DMS114 treated with DMSO at 0.1 percent for 48 hours (cell line): ENCODE data around the gene ERN2.
"Not testable (repeated sequence)": the region's sequence is repeated elsewhere in the genome, so short reads cannot be mapped to it uniquely, and the experiment has no call there.

Source experiments
- DNase-seq: peaks from one replicate; lab custom pipeline; 2025; ENCODE audit not compliant: unreplicated experiment; lab: John Stamatoyannopoulos, UW

Gene ERN2

GRCh38 chr16:23712976-23713375 is at the start of gene ERN2:
TSS of gene ERN2 (minus strand) at chr16:23713222. CDS start at chr16:23713187, 35 bp downstream.
- no peak for DNase-seq

GRCh38 chr16:23757937-23758619 is 45.1 kb upstream of the ERN2 start:
- DNase-seq, result no peak

- no peak for DNase-seq
Measured at GRCh38 chr16:23757116-23757515, 44.1 kb upstream of the ERN2 start.

- no peak for DNase-seq
Measured at GRCh38 chr16:23755484-23755809, 42.4 kb upstream of the ERN2 start.

GRCh38 chr16:23754594-23755483 is 41.8 kb upstream of the ERN2 start, which contains the start of gene CHP2:
TSS of gene CHP2 (plus strand) at chr16:23755026. CDS start at chr16:23755050, 24 bp downstream.
- DNase-seq, result no peak

- DNase-seq, result no peak
Measured at GRCh38 chr16:23753908-23754593, 41.0 kb upstream of the ERN2 start.

- not testable (repeated sequence) for DNase-seq
Measured at GRCh38 chr16:23751053-23751452, 38.0 kb upstream of the ERN2 start.

GRCh38 chr16:23748630-23749029 is 35.6 kb upstream of the ERN2 start:
- DNase-seq, result no peak

- DNase-seq, result no peak
Measured at GRCh38 chr16:23745263-23745662, 32.2 kb upstream of the ERN2 start.

- no peak for DNase-seq
Measured at GRCh38 chr16:23742766-23743165, 29.7 kb upstream of the ERN2 start.

GRCh38 chr16:23741675-23742303 is 28.8 kb upstream of the ERN2 start:
- no peak for DNase-seq

- DNase-seq, result no peak
Measured at GRCh38 chr16:23739516-23739915, 26.5 kb upstream of the ERN2 start.

- not testable (repeated sequence) for DNase-seq
Measured at GRCh38 chr16:23737423-23738028, 24.5 kb upstream of the ERN2 start.

GRCh38 chr16:23734176-23734893 is 21.3 kb upstream of the ERN2 start:
- no peak for DNase-seq

- DNase-seq, result no peak
Measured at GRCh38 chr16:23729503-23730424, 16.7 kb upstream of the ERN2 start.

- DNase-seq, result no peak
Measured at GRCh38 chr16:23728112-23728477, 15.1 kb upstream of the ERN2 start.

GRCh38 chr16:23726710-23727109 is 13.7 kb upstream of the ERN2 start:
- DNase-seq, result no peak

- no peak for DNase-seq
Measured at GRCh38 chr16:23724785-23725131, 11.7 kb upstream of the ERN2 start.

- DNase-seq, result no peak
Measured at GRCh38 chr16:23724096-23724784, 11.2 kb upstream of the ERN2 start.
